SK-N-MC (cell line): ENCODE data around the gene CNP.
"Not testable (repeated sequence)": the region's sequence is repeated elsewhere in the genome, so short reads cannot be mapped to it uniquely, and the experiment has no call there.

ENCODE experiments used
- DNase-seq: peaks from one replicate; pipeline ENCODE4 v3.0.0-alpha.2; 2011; ENCODE audit warnings: low read depth, low spot score
- H3K27ac ChIP-seq: fragments of 200-600 bp; sonication (generic); 2 replicates; pipeline ENCODE4 v1.5.1; 2016; ENCODE audit warnings: mixed run types
- H3K36me3 ChIP-seq: fragments of 200-600 bp; sonication (generic); 2 replicates; pipeline ENCODE4 v1.6.1; 2017; ENCODE audit warnings: antibody characterized with exemption, low read length, mixed read lengths; ENCODE audit not compliant: insufficient read depth
- H3K4me3 ChIP-seq: fragments of 200-600 bp; sonication (generic); 2 replicates; pipeline ENCODE4 v1.5.1; 2016
- H3K9ac ChIP-seq: fragments of 200-600 bp; sonication (generic); 2 replicates; pipeline ENCODE4 v1.8.0; 2017; ENCODE audit warnings: mixed run types, mixed read lengths; ENCODE audit not compliant: insufficient read length
- H3K9me3 ChIP-seq: fragments of 200-600 bp; sonication (generic); 2 replicates; pipeline ENCODE4 v1.6.1; 2017; ENCODE audit warnings: low read depth, mild to moderate bottlenecking, antibody characterized with exemption, low read length, moderate library complexity, mixed read lengths
- EZH2 ChIP-seq: fragments of 200-600 bp; sonication (generic); IDR thresholded peaks from one replicate; pipeline ENCODE4 v1.6.1; 2017; ENCODE audit warnings: antibody characterized with exemption
- FOXP2 ChIP-seq: optimal IDR thresholded peaks from 2 replicates; pipeline ENCODE3; 2011; ENCODE audit warnings: mild to moderate bottlenecking, moderate library complexity; ENCODE audit not compliant: insufficient read depth; ENCODE audit errors: extremely low read length, control extremely low read depth
- POLR2AphosphoS5 ChIP-seq: IDR thresholded peaks from 2 replicates; pipeline ENCODE4 v1.6.1; 2012; ENCODE audit warnings: mild to moderate bottlenecking, low read depth, low read length, borderline replicate concordance

Gene CNP

DNA sequence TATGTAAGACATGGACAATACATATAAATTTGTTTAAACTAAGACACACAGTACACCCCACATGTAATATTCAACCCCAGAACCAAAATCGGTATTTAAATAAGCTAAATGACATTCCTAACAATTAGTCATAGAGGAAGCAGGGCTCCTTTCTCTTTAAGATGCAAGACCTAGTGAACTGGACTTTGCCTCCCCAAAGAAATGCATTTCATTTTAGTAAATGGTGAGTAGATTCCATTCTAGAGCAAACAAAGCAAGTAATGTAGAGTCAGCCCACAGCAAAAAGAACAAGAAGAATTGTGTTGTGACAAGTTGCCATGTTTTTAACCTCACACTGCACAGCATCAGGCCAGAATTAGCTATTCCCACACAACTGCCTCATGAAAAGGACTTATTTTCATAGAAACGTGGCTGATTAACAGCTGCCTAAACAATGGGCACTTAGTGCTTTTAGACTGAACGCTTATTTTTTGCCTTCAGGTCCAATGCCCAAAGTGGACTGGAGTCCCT is 36.3 kb downstream of the CNP start:
- no peak for DNase-seq
- Histone ChIP-seq H3K27ac (peak overlapping the region; percentile 50), H3K4me3 (no peak overlapping the region), H3K9me3 (no peaks in the 10 kb centered on the region), H3K36me3 (peaks cover 54% of the 10 kb centered on the region), H3K9ac (no peak overlapping the region)
- TF ChIP-seq POLR2AphosphoS5: no peak
- TF ChIP-seq EZH2: no peak
- no peak for TF ChIP-seq FOXP2

DNA sequence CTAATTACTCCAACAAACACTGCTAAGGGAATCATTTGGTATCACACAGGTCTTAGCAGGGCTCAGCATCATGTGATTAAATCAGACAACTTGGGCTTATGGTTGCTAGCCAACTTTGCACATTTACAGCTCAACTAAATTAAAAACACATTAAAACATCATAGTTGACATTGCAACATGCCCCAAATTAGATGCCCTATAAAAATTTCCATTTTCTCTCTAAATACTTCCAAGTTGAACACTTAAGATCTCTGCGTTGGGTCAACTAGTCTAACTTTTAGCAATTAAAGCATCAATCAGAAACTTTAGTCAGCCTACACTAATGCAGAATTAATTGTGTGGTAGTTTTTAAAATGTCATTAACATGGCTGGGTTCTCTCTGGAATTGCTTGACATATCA is 38.6 kb downstream of the CNP start:
- H3K9ac ChIP-seq: no peak overlapping the region
- H3K4me3 ChIP-seq: no peak overlapping the region
- H3K27ac ChIP-seq: peak overlapping the region; percentile 64
- H3K9me3 ChIP-seq: no peaks in the 10 kb centered on the region
- TF ChIP-seq POLR2AphosphoS5 (no peak), FOXP2 (no peak), EZH2 (no peak)
- no peak for DNase-seq
- H3K36me3 ChIP-seq: peaks cover 49% of the 10 kb centered on the region

- Histone ChIP-seq H3K4me3 (no peak overlapping the region), H3K9ac (no peak overlapping the region), H3K9me3 (no peaks in the 10 kb centered on the region), H3K27ac (no peak overlapping the region), H3K36me3 (peaks cover 31% of the 10 kb centered on the region)
- DNase-seq: no peak
- TF ChIP-seq EZH2: no peak
- TF ChIP-seq POLR2AphosphoS5: no peak
- no peak for TF ChIP-seq FOXP2
These were observed 42.6 kb downstream of the CNP start for GRCh38 chr17:42009170-42009569.

DNA sequence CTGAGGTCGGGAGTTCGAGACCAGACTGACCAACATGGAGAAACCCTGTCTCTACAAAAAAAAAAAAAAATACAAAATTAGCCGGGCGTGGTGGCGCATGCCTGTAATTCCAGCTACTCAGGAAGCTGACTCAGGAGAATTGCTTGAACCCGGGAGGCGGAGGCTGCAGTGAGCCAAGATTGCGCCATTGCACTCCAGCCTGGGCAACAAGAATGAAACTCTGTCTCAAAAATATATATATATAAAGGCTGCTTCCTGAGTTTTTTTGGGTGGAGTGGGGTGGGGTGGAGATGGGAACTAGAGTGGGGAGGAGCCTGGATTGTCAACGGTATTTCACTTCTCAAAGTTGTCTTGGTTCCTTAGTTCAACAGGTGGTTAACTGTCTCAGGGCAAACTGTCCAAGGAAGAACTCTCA is 43.7 kb downstream of the CNP start:
- not testable (repeated sequence) for H3K9ac ChIP-seq, H3K9me3 ChIP-seq, DNase-seq, H3K4me3 ChIP-seq, H3K27ac ChIP-seq
- peaks cover 31% of the 10 kb centered on the region for H3K36me3 ChIP-seq

GRCh38 chr17:42010898-42011516 is 44.4 kb downstream of the CNP start:
- no peak for DNase-seq
- H3K36me3 ChIP-seq: peaks cover 31% of the 10 kb centered on the region
- peak overlapping the region; percentile 61; the same call in 1 of the 2 replicates for H3K27ac ChIP-seq

GRCh38 chr17:42012363-42012762 is 45.8 kb downstream of the CNP start:
- H3K36me3 ChIP-seq: peaks cover 29% of the 10 kb centered on the region
- not testable (repeated sequence) for H3K4me3 ChIP-seq, H3K9me3 ChIP-seq, H3K9ac ChIP-seq, DNase-seq, H3K27ac ChIP-seq

More at GRCh38 chr17:42010898-42011516, 44.4 kb downstream of the CNP start:
- H3K4me3 ChIP-seq: no peak overlapping the region
- no peaks in the 10 kb centered on the region for H3K9me3 ChIP-seq
- H3K9ac ChIP-seq: no peak overlapping the region
- no peak for TF ChIP-seq FOXP2
- TF ChIP-seq POLR2AphosphoS5: no peak
- TF ChIP-seq EZH2: no peak

- Histone ChIP-seq H3K36me3 (peaks cover 27% of the 10 kb centered on the region), H3K27ac (0 out of 2 replicates have a peak overlapping the region, but pooled peaks have one; percentile 53)
- DNase-seq, H3K4me3 ChIP-seq, H3K9me3 ChIP-seq, H3K9ac ChIP-seq: not testable (repeated sequence)
These were observed 47.1 kb downstream of the CNP start for GRCh38 chr17:42013740-42014139.

DNA sequence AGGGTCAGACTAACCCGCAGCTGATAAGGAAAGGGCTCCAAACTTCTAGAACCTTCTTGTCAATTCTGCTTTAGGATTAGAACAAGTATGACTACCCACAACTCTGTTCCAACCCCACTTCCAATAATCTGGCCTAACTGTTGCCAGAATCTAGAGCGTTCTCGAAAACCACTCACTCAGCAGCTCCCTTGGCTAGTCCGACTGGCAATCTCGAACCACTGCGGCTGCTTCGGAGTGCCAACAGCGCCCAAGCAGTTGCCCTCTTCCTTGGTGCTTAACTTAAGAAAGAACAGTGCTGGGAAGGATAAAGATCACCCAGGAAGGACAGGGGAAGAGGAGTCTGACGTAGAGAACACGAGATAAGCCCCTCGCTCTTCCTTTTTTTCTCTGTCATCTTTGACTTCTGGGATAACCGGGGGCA is 49.8 kb downstream of the CNP start:
- Histone ChIP-seq H3K4me3 (peak overlapping the region; percentile 92), H3K9me3 (no peaks in the 10 kb centered on the region), H3K36me3 (peaks cover 13% of the 10 kb centered on the region), H3K9ac (peak overlapping the region; percentile 95), H3K27ac (peak overlapping the region; percentile 93)
- no peak for DNase-seq
- TF ChIP-seq FOXP2 (no peak), POLR2AphosphoS5 (no peak), EZH2 (no peak)
